DOHH2 (cell line): ENCODE measurements around the gene STX1B.
"Not testable (repeated sequence)": the region's sequence is repeated elsewhere in the genome, so short reads cannot be mapped to it uniquely, and the experiment has no call there.

Experiments used
- EZH2phosphoT487 ChIP-seq: fragments of 200-600 bp; sonication (generic); IDR thresholded peaks from 2 replicates; pipeline ENCODE4 v1.6.1; 2017; ENCODE audit warnings: borderline replicate concordance, mild to moderate bottlenecking, antibody characterized with exemption, low read length, moderate library complexity, mixed read lengths
- TF ChIP-seq, protein P1 (sequence below): fragments of 200-600 bp; sonication (generic); IDR thresholded peaks from one replicate; pipeline ENCODE4 v1.5.1; 2014; ENCODE audit warnings: antibody characterized with exemption, mild to moderate bottlenecking, low read depth, low read length; ENCODE audit not compliant: poor library complexity, severe bottlenecking

DNA sequence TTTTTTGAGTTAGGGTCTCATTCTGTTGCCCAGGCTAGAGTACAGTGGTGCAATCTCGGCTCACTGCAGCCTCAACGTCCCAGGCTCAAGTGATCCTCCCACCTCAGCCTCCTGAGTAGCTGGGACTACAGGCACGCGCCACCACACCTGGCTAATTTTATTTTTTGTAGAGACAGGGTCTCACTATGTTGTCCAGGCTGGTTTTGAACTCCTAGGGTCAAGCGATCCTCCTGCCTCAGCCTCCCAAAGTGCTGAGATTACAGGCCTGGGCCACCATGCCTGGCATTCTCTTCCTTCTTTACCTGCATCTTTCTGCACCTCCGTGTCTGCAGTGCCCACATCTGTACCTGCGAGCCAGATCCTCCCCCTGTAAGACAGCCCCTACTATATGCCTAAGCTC is 1.4 kb upstream of the STX1B start:
- TF ChIP-seq EZH2phosphoT487, result not testable (repeated sequence)
- TF ChIP-seq, protein P1, sequence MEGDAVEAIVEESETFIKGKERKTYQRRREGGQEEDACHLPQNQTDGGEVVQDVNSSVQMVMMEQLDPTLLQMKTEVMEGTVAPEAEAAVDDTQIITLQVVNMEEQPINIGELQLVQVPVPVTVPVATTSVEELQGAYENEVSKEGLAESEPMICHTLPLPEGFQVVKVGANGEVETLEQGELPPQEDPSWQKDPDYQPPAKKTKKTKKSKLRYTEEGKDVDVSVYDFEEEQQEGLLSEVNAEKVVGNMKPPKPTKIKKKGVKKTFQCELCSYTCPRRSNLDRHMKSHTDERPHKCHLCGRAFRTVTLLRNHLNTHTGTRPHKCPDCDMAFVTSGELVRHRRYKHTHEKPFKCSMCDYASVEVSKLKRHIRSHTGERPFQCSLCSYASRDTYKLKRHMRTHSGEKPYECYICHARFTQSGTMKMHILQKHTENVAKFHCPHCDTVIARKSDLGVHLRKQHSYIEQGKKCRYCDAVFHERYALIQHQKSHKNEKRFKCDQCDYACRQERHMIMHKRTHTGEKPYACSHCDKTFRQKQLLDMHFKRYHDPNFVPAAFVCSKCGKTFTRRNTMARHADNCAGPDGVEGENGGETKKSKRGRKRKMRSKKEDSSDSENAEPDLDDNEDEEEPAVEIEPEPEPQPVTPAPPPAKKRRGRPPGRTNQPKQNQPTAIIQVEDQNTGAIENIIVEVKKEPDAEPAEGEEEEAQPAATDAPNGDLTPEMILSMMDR, result not testable (repeated sequence)
